Osteocyte (in vitro differentiated cells): ENCODE data around the gene CA4. TPM values are rescaled to one million over a fixed set of nuclear protein-coding genes. Genes with fewer than 3 reads are reported as not detected.

Experiments used
- DNase-seq: peaks from one replicate; pipeline ENCODE4 v3.0.0; 2021; ENCODE audit warnings: mixed read lengths; ENCODE audit not compliant: unreplicated experiment; ENCODE audit errors: extremely low spot score
- H3K27ac Mint-ChIP-seq: one replicate; pipeline ENCODE4 v1.8.0; 2021; ENCODE audit warnings: mild to moderate bottlenecking, mixed read lengths; ENCODE audit not compliant: unreplicated experiment
- H3K27me3 Mint-ChIP-seq: one replicate; pipeline ENCODE4 v1.8.0; 2021; ENCODE audit warnings: mixed read lengths; ENCODE audit not compliant: unreplicated experiment
- H3K36me3 Mint-ChIP-seq: one replicate; pipeline ENCODE4 v1.8.0; 2021; ENCODE audit warnings: mixed read lengths; ENCODE audit not compliant: unreplicated experiment
- H3K4me1 Mint-ChIP-seq: one replicate; pipeline ENCODE4 v1.8.0; 2021; ENCODE audit warnings: mixed read lengths; ENCODE audit not compliant: unreplicated experiment
- H3K4me3 Mint-ChIP-seq: one replicate; pipeline ENCODE4 v1.8.0; 2021; ENCODE audit warnings: mild to moderate bottlenecking, moderate library complexity, mixed read lengths; ENCODE audit not compliant: unreplicated experiment
- H3K9me3 Mint-ChIP-seq: one replicate; pipeline ENCODE4 v1.8.0; 2021; ENCODE audit warnings: mixed read lengths; ENCODE audit not compliant: unreplicated experiment
- CTCF ChIP-seq: fragments of 200-600 bp; sonication (generic); IDR thresholded peaks from 2 replicates; pipeline ENCODE4 v1.5.0; 2021; ENCODE audit warnings: antibody characterized with exemption, mild to moderate bottlenecking, moderate library complexity
- total RNA-seq: library from RNA; stranded (reverse); gene quantifications from 2 replicates; pipeline ENCODE4 v1.2.1, GENCODE V29; 2021

CA4 gene
- total RNA-seq, 1 donor from 2014 or later: not detected

- H3K4me1 Mint-ChIP-seq: peaks cover 41% of the 10 kb centered on the region
These were observed 10.9 kb upstream of the CA4 start for GRCh38 chr17:60138769-60139437.

GRCh38 chr17:60139438-60140285 lies 10.1 kb upstream of the CA4 start:
- DNase-seq: peak; percentile 93
- Mint-ChIP-seq H3K27ac (no peak overlapping the region), H3K4me1 (peaks cover 34% of the 10 kb centered on the region), H3K9me3 (no peaks in the 10 kb centered on the region), H3K4me3 (peak overlapping the region; percentile 26), H3K27me3 (peaks cover 16% of the 10 kb centered on the region), H3K36me3 (no peaks in the 10 kb centered on the region)
- TF ChIP-seq CTCF: peak; percentile 77

More at GRCh38 chr17:60138769-60139437, 10.9 kb upstream of the CA4 start:
- Mint-ChIP-seq H3K27me3 (peaks cover 9% of the 10 kb centered on the region), H3K4me3 (no peak overlapping the region), H3K27ac (no peak overlapping the region), H3K9me3 (no peaks in the 10 kb centered on the region), H3K36me3 (no peaks in the 10 kb centered on the region)
- no peak for DNase-seq
- no peak for TF ChIP-seq CTCF

- Mint-ChIP-seq H3K27ac (no peak overlapping the region), H3K27me3 (peaks cover 31% of the 10 kb centered on the region), H3K9me3 (no peaks in the 10 kb centered on the region), H3K4me1 (peaks cover 37% of the 10 kb centered on the region), H3K4me3 (no peak overlapping the region), H3K36me3 (no peaks in the 10 kb centered on the region)
- no peak for DNase-seq
- no peak for TF ChIP-seq CTCF
These were observed 8.4 kb upstream of the CA4 start for GRCh38 chr17:60141111-60142018.

DNA sequence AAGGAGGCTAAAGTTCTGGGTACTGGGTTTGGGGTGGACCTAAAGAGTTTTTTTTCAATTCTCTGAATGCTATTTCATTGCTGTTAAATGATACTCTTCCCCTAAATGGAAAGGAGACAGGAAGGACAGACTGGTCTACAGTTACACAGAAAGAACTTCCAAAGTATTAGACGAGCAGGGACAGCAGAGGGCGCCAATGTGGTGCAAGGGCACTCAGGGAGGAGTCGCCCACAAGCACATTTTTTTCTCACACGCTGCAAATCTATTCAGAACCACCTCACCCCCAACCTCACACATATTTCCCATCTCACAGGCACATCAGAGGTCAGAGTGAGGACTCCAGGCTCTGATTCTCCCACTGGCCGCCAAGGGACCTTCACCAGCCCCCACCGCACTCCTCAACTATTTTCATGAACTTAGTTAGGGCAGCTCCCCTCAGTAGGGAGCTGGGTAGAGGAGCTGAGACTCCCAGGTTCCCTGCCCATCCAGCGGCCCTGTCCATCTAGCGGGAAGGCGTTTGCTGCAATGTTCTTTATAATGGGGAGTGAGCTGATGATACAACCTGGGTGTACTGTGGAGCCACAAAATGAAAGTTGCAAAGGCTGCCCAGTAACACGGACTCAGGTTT lies 6.8 kb upstream of the CA4 start:
- peaks cover 45% of the 10 kb centered on the region for H3K27me3 Mint-ChIP-seq
- peak overlapping the region; percentile 50 for H3K27ac Mint-ChIP-seq
- H3K9me3 Mint-ChIP-seq: no peaks in the 10 kb centered on the region
- peak; percentile 86 for TF ChIP-seq CTCF
- DNase-seq: peak; percentile 91
- H3K36me3 Mint-ChIP-seq: no peaks in the 10 kb centered on the region
- peaks cover 37% of the 10 kb centered on the region for H3K4me1 Mint-ChIP-seq
- H3K4me3 Mint-ChIP-seq: peak overlapping the region; percentile 71
